Activated CD4-positive, alpha-beta T cell treated with anti-CD3 and anti-CD28 coated beads for 24 hours (primary cell): ENCODE measurements around the gene FHOD3.

ENCODE experiments used
- DNase-seq, 2 donors: peaks; one replicate each; pipeline ENCODE4 v3.0.0-alpha.2; 2020; ENCODE audit warnings: low read depth in 2 of 2

Gene FHOD3

DNA sequence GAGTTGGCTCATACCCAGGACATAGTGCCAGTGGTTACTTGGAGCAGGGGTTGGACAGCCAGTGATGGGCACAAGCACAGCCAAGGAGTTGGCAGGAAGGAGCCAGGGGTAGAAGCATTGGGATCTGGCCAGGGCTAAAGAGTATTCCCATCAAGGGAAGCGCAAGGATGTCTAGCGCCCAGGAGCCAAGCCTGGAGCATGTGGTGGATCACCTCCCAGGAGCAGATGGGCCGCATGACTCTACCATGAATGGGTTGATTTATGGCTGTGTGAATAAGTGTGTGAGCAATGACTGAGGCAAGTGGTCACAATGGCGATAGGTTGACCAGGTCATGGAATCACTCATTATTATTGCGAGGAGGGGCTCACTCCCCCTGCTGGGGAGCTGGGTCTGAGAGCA is 111.1 kb downstream of the FHOD3 start:
- no peak for DNase-seq

DNA sequence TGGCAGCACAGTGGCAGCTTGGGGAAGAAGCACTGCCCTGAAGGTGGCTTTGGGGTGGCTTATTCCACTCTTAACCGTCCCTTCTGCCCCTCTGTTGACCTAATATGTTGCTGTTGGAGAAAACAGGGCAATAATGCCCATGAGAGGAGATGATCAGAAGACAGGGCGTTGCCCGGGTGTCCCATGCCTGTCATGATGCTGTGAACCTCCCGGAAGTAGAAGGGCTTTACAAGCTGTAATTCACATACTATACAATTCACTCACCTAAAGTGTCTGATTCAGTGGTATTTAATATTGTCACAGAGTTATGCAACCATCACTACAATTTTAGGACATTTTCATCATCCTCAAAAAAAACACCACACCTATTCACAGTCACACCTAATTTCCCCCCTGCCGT is 112.3 kb downstream of the FHOD3 start:
- no peak for DNase-seq

DNA sequence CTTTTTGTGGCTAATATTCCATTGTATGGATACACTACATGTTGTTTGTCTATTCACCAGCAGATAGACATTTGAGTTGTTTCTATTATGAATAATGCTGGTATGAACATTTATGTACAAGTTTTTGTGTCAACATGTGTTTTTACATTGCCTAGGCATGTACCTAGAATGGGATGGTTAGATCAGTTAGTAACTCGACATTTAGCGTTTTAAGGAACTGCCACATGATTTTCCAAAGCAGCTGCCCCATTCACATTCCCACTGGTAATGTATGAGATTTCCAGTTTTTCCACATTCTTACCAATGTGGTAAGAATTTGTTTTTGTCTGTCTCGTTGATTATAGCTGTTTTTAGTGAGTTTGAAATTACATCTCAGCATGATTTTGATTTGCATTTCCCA is 112.8 kb downstream of the FHOD3 start:
- no peak for DNase-seq

DNA sequence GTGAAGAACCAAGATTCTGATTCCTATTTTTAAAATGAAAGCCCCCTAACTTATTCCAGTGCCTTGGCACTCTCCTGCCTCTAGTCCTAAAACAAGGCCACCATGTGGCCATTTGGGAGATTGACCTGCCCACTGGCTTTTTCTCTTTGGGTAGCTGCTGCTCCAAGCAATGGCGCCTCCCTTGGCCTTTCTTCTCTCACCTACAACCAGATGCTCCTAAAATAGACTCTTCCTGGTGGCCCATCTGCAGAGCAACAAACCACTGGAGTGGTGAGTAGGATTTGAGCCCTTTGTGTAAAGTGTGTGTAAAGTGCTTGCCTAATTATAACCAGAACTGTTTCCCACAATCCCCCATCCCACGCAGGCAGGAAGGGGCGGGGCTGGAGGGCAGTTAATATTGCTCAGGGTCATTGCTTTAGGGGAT is 114.2 kb downstream of the FHOD3 start:
- DNase-seq = no peak

DNA sequence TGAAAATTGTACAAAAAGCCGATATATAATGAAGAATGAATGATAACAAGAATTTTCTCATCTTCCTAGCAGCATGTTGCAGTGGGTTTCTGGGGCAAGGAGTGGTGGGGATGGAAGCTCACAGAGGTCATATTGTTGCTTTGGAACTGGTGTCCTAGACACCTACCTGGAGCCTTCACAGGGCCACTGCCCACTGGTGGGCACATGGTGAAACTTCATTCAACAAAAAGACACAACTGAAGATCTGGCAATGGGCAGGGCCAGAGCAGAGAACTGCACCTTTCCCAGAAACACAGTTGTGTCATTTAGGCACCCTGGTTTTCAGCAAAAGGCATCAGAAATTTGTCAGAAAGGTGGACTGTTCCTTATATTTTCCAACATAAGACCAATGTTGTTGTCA is 115.3 kb downstream of the FHOD3 start:
- DNase-seq = no peak

DNA sequence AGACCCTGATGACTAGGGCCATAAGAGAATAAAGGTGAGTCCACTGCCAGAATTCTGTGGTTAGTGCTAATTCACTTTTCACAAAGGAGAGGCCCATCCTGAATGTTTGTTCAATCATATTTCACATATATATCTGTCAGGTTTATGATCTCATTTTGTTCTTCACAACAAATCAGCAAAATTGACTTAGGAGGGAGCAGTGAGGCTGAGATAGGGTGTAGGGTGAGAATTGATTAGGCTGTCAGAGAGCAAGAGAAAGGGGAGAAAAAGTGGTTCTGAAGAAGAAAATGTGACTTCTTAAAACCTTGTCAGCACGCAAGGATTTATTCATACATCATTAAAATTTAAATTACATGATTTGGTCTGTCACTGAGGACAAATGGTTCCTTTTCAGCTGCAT is 117.7 kb downstream of the FHOD3 start:
- DNase-seq = no peak

DNA sequence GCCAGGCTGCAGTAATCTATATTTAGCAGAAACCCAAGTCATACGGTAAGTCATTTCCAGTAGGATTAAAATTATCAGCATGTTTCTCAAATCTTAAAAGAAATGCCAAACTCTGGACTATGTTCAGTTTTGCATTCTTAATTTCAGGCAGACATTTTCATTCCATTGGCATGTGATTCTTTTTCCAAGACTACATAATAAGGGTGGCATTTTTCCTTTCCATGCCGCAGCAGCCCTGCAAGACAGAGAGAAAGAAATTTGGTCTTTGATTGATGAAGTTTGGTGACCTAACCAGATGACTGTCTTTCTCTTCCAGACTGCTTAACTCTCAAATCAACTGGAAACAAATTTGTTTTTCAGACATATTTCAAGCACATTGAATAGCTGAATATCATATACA is 118.1 kb downstream of the FHOD3 start:
- DNase-seq = no peak

DNA sequence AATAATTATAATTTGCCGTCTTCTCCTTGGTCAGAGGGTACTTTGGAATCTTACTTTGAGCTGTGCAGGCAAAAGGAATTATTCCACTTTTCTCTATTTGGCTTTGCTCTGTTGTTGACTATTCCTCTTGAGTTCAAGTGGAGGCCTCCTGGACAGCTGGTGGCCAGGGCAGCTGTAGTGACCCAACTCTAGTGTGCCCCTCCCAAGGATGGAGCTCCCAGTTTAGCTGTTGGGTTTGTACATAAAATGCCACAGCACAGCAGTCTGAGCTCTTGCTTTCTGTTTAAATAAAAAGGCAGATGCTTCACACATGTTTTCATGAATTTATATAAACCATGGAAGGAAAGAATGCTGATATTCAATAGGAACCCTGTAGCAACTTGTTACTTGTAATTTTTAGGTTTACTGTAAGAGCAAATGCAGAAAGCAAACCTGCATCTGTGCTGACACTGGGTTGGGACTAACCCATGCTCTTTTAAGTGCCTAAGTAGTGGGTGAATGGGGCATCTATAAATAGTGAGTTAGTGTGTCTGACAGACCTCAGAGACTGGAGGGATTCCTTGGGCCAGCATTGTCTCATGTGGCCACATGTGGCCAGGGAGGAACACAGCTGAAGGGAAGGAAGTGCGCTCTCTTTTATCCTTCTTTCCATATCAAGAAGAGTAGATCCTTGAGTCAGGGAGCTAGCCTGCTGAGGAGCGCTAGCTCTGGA is 121.8 kb downstream of the FHOD3 start:
- no peak for DNase-seq

DNA sequence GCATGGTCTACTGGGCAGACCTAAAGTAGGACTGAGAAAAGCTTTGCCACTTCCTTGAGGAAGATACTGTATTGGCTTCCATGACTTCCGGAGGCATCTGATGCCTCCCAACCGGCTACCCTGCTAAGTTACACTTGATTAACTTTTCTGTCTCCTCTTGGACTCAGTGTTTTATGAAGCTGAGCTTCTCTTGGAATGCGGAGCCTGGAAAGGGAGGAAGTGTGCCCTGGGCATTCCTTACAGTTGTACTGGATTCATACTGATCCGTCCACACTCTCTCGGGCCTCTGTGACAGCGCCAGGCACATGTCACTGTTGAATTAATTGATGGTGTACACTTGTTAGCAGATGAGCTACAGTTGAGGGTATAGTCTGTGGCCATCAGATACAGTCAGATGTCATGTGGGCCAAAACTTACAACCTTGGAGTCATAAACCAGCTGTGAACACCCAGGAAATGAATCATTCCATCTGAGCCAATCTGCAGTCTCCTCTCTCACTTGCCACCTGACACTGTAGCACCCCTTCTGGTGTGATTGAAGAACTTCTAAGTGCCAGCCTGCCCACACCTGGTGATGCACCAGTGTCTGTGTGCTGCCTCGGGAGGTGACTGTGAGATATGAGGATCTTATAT is 122.5 kb downstream of the FHOD3 start:
- DNase-seq = no peak

DNA sequence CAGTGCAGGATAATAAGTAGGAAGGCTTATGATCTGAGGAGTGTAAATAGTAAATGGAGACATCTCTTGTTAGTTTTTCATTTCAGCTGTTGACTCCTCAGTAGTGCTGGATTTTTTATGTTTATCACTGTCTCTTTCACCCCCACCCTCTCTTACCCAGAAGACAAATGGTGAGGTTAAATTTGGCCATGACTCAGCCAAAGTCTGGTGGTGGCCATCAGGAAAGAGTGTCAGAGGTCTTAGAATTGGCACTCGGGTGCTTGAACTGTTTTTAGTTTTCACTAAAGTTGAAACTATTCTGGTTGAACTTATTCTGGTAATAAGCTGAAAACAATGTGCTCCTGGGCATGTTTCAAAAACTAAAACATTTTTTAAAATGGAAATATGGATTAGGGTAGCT is 123.3 kb downstream of the FHOD3 start:
- DNase-seq = no peak

DNA sequence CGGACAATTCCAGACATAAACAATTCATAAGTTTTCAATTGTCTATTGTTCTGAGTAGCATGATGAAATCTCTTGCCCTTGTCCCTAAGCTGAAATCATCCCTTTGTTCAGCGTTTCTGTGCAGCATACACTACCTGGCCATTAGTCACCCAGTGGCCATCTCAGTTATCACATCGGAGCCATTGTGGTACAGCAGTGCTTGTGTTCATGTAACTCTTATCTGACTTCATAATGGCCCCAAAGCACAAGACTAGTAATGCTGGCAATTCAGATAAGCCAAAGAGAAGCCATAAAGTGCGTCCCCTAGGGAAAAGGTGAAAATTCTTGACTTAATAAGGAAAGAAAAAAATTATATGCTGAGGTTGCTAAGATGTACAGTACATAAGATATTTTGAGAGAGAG is 127.2 kb downstream of the FHOD3 start:
- DNase-seq = no peak

DNA sequence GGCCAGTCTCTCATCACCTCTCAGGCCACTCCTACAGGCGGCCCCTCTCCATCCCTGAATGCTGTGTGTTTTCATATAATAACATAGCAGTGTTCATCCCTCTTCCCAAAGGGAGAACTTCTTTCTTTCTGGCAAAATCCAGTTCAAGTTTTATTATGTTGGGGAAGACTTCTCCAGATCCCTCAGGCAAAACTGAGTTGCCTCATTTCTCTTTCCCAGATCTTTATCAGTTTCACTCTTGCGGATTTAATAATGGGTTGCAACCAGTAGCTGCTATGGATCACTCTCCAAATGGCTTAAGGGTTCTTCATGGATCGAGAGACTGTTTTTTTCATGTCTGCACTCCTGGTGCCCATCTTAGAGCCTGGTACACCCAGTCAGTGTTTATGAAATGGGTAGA is 129.9 kb downstream of the FHOD3 start:
- no peak for DNase-seq

DNA sequence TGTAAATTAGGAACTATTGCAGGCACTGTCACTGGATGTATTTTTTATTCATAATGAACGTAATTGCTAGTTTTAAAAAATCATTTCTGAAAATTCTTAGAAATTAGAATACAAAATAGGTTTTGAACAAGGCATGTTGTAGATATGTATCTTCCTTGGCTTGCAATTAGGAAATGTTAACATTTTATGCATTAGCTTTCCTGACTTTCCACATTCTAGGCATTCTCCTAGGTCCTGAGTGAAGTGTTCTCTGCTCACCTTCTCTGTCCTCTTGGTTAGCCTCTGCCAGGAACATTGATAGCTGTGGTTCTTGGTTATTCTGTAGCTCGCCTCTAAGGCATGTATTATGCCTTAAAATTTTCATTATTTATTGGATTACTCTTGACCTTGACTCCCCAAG is 130.3 kb downstream of the FHOD3 start:
- no peak for DNase-seq

DNA sequence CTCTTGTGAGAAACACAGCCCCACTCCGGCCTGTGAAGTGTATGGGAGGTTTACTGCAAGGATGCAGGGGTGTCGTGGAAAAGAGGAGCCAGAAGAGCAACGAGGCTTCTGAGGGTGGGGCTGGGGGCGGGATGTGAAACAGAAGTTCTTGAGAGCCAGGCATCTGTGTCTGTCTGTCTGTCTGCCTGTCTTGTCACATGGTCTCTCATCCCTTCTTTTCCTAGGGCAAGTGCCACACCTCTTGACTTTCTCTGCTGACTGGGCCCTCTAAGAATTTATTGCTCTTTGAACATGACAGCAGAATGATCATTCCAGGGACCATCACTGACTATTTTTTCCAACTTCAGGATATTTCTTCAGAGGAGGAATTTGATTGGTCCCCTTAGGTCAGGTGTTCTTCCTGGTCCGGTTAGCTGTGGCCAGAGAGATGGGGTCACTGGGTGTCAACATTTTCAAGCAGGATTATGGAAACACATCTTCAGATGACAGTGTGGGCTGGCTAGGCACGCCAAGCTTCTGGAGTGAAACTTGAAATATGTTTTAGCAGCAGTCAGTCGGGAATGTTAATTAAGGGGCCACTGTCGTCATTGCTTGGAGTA is 131.0 kb downstream of the FHOD3 start:
- no peak for DNase-seq

DNA sequence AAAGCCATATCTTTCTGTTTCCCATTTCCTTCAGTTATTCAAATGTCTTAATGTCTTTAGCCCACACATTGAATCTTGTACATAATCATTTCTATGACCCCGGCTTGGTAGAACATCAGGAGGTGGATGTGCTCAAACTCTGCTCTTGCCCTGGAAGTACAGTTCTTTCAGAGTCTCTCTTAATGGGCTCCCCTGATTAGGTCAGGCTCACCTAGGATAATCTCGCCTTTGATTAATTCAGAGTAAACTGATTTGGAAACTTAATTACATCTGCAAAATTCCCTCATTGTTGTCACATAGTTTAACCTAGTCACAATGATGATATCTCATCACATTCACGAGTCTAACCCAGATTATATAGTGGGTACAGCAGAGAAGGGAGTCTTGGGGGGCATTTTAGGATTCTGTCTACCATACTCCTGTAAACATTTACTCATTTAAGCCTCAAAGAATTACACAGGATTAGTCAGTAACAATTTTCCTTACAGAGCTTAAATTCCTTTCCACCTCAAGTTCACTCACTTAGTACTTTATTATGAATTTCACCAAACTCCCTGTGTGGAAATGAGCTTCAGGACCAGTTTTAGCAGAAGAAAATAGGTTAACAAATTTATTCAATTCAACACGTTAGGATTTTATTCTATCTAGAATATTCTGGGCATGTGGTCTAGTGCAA is 135.5 kb downstream of the FHOD3 start:
- DNase-seq = no peak

DNA sequence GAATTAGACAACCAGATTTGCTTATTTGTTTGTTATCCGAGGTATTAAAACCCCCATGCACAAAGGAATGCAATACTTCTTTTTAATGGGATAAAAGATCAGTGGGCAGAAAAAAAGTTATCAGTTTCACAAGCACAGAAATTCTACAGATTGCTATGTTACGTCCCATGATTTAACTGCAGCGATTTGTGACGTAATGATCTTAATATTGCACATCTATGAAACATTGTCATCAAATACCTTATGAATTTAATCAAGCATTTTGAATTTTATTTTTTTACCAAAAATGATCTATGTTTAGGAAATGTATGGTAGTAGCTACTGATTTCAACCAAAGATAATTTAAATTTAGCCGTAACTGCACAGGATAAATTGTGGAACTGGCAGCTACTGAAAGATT is 138.9 kb downstream of the FHOD3 start:
- no peak for DNase-seq

DNA sequence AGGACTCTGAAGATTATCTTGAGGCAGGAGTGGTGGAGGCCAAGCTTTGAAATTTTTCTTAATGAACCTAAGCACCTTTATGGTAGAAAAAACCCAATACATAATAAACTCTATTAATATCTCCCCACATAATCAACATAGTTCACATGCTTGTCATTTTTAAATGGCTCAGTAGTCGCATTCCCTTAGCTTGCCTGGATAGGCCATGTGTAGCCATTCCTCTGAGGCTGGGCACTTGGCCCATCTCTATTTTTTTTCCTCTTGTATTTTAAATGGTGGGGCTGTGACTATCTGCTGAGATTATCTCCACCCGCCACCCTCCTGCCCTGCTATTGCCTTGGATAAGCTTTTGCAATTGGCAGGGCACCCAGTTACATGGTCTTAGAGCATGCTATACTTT is 143.1 kb downstream of the FHOD3 start:
- DNase-seq = no peak

DNA sequence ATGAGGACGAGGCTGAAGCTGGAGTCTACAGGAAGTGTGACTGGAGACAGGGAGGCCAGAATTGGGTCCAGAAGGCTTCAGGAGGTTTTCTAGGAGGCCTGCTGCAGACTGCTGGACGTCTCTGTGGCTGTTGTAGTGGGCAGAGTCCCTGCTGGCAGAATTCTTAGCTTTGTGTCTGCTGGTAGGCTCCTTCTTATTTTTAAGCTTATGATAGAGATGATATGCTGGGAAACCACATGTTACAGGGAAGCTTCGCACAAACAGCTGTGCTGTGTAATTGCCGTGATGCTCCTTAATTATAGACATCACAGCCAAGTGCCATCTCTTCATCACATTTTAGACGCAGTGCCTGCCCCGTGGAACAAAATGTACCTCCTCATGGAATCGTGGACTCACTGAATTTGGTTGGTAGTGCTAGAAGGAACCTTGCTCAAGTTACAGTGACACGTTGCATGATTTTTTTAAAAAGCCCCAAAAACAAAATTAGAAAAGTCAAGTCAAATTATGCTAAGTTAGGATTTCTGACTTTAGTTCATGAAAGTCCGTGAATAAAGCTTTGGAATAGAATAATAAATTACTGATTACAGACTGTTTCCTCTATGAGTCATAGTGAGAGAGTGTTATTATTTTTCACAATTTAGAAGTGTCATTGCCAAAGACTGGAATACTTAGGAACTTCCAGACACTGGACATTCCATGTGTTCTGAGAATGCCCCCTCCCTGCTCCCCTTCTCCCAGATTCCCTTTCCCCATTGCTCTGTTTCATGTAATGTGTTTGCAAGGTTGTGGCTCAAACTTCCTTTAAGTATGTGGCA is 144.1 kb downstream of the FHOD3 start:
- no peak for DNase-seq

DNA sequence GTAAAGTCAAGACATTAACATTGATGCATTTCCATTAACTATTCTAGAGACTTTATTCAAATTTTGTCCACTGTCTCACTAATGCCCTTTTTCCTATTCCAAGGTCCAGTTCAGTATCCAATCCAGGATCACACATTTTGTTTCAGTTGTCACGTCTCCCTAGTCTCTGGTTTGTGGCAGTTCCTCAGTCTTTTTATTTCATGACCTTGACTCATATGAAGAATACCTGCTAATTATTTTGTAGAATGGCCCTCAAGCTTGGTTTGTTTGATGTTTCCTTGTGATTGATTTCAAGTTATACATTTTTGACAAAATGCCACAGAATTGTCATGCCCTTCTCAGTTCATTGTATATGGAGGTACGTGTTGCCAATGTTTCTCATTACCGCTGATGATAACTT is 145.2 kb downstream of the FHOD3 start:
- no peak for DNase-seq

DNA sequence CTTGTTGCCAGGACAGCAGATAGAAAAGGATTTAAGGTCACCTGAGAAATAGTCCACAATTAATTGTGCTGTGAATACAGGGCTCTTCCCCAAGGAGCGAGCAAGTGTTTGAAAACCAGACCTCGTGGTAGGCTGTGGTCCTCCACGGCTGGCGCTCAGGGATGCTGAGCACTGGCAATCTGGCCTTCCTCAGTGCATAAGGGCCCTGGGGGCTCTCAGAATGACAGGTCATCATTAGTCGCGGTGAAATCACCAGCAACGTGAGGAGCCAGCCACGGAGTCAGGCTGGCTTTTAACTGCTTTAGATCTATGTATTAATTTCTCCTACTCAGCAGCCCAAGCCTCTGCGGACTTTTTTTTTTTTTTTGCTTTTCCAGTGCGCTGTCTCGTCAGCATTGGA is 148.5 kb downstream of the FHOD3 start:
- no peak for DNase-seq

DNA sequence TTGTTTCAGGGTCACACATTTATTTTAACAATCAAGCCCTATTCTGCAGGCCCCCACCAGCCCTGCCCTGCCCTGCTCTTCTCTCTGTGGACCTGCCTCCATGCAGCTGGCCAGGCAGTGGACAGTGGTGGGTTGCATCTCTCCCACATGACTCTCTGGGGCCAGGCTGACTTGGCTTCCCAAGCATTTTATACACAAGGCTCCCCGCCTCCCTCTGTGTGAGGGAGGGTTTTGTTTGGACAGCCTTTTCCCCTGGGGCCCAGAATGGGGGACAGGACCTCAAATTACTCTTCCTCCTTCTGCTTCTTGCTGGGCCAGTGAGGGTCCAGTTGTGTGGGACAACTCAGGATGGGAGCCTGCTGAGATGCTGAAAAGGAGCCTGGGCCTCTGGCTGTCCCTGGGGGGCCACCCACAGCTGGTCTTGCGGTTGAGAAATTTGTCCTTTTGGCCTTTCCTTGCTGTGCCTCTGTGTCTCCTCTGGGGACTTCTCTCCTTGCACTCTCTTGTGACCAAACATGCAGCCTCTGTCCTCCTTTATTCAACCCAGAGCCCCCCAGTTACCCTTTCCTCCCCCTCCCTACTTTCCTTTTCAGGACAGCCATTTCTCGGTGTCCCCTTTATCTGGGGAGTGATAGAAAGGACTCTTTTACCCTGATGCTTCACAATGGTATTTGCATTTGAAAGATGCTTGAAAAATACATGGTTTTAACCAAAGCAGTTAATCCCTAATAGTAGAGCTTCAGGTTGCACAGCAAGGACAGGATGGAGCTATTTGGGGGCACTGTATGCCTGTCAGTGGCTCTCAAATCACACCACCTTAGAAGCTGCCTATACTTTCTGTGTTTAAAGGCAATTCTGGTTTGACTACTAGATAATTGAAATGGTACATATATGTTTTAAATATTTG is 151.1 kb downstream of the FHOD3 start:
- DNase-seq = no peak
